ENCODE data around the gene TRIM66.

GRCh38 chr11:8715501-8715900 is 33.0 kb upstream of the TRIM66 start:
- TF ChIP-seq POLR2A (IDR thresholded peaks at IDR 0.05) (no peak), CTCF (IDR thresholded peaks at IDR 0.05) (no peak)

Data from body of pancreas (tissue), 4 donors.